ENCODE measurements around the gene BZW2.
A peak's percentile ranks its signal among the peaks of the same experiment; 100 is the strongest.

BZW2 gene

DNA sequence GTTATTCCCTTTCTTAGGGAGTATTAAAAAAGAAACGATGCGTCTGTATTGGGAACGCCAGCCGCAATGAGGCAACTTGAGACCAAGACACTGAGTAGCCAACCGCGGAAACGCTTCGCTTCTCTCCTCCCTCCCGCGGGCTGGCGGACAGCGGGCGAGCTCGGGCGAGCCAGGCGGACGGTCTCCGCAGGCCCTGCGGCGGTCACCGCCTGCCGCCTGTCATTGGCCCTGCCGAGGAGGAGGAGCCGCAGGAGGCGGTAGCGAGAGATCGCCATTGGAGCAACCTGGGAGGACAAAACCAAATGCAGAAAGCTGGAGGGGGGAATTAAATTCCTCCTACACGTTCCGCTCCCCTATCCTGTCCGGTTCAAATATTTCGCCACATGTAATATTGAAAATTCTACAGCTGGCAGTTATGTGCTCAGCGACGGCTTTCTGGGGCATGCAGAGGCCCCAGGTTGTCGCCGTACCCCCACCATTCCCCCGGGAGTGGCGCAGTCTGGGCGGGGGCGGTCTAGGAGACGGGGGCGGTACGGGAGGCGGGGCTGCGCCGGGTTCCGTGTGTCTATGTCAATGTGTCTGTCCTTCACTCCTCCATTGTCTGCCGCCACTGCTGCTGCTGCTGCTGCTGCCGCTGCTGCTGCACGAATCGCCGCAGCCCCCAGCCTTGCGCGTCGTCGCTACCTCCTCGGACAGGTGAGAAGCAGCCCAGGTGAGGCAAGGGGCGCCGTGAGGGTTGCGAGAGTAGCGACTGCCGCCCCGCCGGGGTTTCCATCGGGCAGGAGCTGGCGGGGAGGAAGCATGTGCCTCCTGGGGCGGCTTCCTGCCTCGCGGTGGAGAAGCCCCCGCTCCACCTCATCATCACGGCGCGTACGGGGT, at the start of gene BZW2, which contains the start of gene ANKMY2:
Gene BZW2, plus strand, starts transcription at position 589 of the 879 bp plus-strand sequence. CDS start 19,263 bp downstream, outside the sequence.
Gene ANKMY2, minus strand, starts transcription at position 162 of the 879 bp plus-strand sequence. CDS start 181 bp downstream, outside the sequence.
- CTCF ChIA-PET = interaction anchor here (0.5 to 0.7 kb wide), 4 partner anchors 12 to 332 kb away, joined by 3 to 6 read pairs (median 4); no protein-coding TSS in a partner anchor
- TF ChIP-seq, protein P1, sequence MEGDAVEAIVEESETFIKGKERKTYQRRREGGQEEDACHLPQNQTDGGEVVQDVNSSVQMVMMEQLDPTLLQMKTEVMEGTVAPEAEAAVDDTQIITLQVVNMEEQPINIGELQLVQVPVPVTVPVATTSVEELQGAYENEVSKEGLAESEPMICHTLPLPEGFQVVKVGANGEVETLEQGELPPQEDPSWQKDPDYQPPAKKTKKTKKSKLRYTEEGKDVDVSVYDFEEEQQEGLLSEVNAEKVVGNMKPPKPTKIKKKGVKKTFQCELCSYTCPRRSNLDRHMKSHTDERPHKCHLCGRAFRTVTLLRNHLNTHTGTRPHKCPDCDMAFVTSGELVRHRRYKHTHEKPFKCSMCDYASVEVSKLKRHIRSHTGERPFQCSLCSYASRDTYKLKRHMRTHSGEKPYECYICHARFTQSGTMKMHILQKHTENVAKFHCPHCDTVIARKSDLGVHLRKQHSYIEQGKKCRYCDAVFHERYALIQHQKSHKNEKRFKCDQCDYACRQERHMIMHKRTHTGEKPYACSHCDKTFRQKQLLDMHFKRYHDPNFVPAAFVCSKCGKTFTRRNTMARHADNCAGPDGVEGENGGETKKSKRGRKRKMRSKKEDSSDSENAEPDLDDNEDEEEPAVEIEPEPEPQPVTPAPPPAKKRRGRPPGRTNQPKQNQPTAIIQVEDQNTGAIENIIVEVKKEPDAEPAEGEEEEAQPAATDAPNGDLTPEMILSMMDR (conservative IDR thresholded peaks at IDR 0.05; ENCODE audit: low read depth) = no peak
- H3K27ac ChIP-seq = peak within 1 kb of the TSS; percentile 93
- POLR2A ChIA-PET (ENCODE audit: low non-redundant PET) = interaction anchor here (0.7 kb wide), 1 partner anchor 22 kb away, joined by 3 read pairs; no protein-coding TSS in a partner anchor
- DNase-seq (ENCODE audit: low spot score) = peak; percentile 97

DNA sequence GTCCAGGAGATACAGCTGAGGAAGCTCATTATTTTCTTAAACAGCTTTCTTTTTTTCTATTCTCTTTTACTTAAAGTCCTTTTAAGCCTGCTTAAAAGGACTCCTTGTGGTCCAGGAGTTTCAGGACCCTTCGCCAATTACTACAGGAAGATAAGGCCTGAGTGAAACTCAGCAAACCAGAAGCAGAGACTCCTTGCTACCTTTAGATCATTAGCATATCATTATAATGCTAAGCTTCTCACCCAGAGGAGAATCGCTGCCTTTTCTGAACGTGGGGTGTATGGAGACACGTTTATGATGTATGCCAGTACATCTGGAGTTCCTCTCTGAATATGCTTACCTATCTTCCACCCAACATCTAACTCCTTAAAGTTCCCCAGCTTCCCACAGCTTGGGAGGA, 48.0 kb upstream of the BZW2 start:
- POLR2A ChIA-PET (ENCODE audit: low non-redundant PET) = no interaction called here
- no peak for DNase-seq (ENCODE audit: low spot score)
- CTCF ChIA-PET = interaction anchor here (0.6 kb wide), 1 partner anchor 466 kb away, joined by 3 read pairs; no protein-coding TSS in a partner anchor
- TF ChIP-seq, protein P1 (conservative IDR thresholded peaks at IDR 0.05; ENCODE audit: low read depth) = no peak
- H3K27ac ChIP-seq = no peak overlapping the region

DNA sequence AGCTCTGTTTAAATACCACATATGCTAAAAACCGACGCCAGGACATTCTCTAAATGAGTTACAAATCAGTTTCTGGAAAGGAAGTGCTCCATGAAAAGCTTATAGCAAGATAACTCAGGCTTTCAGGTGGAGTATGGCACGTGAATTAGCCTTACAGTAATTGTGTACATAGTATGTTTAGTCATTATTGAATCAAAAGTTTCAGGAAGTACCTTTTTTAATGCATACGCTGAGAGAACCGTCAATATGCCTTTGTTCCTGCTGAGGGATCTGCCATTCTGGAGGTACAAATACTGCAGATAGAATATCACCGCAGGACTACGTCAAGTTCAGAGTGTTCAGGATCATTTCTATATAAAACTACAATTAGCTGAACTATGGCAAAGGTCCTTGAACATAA, 46.1 kb upstream of the BZW2 start:
- ChIA-PET CTCF (interaction anchor here (0.6 kb wide), 1 partner anchor 400 kb away, joined by 3 read pairs; no protein-coding TSS in a partner anchor), POLR2A (ENCODE audit: low non-redundant PET) (no interaction called here)
- no peak for DNase-seq (ENCODE audit: low spot score)
- TF ChIP-seq, protein P1 (conservative IDR thresholded peaks at IDR 0.05; ENCODE audit: low read depth) = no peak
- no peak overlapping the region for H3K27ac ChIP-seq

DNA sequence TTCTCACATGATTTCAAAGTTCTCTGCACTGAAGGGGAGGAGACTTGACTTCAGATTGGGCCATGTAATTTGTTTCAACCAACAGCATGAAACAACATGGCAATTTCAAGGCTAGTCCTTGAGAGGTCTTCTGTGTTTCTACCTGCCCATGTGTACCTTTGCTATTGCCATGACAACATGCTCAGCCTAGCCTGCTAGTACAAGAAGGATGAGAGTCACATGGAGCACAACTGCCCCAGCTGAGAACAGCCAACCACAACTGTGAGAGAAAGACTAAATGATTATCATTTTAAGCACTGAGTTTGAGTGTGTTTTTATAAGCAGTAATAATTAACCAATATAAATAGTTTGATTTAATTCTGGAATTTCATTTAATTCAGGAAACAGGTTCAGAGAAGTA, 42.3 kb upstream of the BZW2 start:
- TF ChIP-seq, protein P1 (conservative IDR thresholded peaks at IDR 0.05; ENCODE audit: low read depth) = no peak
- DNase-seq (ENCODE audit: low spot score) = no peak
- POLR2A ChIA-PET (ENCODE audit: low non-redundant PET) = no interaction called here
- H3K27ac ChIP-seq = no peak overlapping the region
- CTCF ChIA-PET = interaction anchor here (0.6 kb wide), 1 partner anchor 282 kb away, joined by 4 read pairs; no protein-coding TSS in a partner anchor

DNA sequence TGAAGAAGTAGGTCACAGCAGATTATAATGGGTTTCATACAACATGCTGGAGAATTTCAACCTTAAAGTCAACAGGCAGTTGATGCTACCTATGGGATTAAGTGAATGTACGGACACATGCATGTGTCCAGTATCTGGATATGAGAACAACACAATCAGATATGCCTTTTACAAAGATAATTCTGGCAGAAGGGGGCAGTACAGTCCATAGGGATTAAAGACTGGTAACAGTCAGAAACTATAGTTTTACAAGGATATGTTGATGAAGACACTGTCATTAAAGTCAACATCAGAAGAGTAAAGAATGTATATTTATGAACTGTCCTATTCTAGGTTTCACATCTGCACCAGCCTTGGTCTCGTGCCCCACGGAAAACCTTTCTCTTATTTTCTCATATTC, 41.9 kb upstream of the BZW2 start:
- ChIA-PET POLR2A (ENCODE audit: low non-redundant PET) (no interaction called here), CTCF (no interaction called here)
- no peak for DNase-seq (ENCODE audit: low spot score)

DNA sequence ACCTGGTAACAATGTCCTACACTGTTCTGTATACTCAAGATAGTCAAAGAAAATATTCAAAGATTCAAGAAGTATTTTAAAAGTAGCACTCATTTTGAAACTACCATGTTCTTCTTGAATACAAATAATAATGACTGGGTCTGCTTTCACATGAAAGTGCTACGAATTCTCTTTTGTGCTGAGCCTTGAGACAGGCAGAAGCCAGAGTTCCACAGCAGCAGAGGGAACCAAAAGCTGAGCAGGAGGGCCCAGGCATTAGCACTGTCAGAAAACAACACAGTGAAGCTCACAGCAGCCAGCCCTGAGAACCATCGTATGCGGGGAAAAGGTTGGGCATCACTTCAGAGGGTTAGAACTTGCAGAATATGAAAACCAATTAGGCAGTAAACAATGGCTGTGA, 39.3 kb upstream of the BZW2 start:
- DNase-seq (ENCODE audit: low spot score) = no peak
- ChIA-PET POLR2A (ENCODE audit: low non-redundant PET) (interaction anchor here (0.6 kb wide), 1 partner anchor 310 kb away, joined by 3 read pairs; no protein-coding TSS in a partner anchor), CTCF (interaction anchor here (0.6 to 1.2 kb wide), 2 partner anchors 30 to 529 kb away, joined by 3 to 6 read pairs; no protein-coding TSS in a partner anchor)
- TF ChIP-seq, protein P1 (conservative IDR thresholded peaks at IDR 0.05; ENCODE audit: low read depth) = no peak
- H3K27ac ChIP-seq = no peak overlapping the region

More for the DNA sequence above, 41.9 kb upstream of the BZW2 start:
- H3K27ac ChIP-seq = no peak overlapping the region
- TF ChIP-seq, protein P1 (conservative IDR thresholded peaks at IDR 0.05; ENCODE audit: low read depth) = no peak

Data from RWPE1 (cell line).